Measurements from ENCODE around the gene HDAC4. TPM values are rescaled to one million over a fixed set of nuclear protein-coding genes. Genes with fewer than 3 reads are reported as not detected.

Gene HDAC4
- total RNA-seq, 1 donor from 2014 or later: 12.9 TPM

DNA sequence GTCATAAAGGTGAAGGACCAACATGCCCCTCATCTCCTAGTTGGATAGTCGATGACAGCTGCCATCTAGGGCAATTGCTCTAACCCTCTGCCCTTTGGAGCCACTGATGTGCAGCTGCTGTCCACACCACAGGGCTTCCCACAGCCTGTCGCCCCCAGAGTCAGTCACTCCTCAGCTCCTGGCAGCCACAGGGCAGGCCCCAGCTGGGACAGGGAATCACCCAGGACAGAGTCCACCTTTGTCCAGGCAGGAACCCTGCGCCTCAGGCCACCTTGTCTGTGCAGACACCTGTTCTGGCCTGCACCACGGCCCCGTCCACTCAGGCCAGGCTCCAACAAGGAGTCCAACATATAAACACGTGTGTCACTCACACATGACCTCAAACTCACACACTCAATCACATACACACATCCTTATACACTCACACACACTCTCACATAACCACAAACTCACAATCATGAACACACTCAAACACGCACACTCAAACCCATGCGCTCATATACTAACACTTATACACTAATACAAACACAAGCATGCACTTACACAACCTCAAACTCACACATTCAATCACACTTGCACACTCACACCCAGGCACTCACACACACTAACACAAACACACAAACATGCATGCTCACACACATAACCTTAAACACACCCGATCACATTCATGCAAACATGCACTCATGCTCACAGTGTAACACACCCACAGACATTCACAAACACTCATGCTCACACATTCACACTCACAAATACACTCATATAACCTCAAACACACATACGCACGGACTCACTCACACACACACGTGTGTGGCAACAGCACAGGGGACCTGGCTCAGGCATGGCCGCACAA is 29.7 kb downstream of the HDAC4 start:
- no peak for DNase-seq (ENCODE audit: low read depth in 2 of 2)

DNA sequence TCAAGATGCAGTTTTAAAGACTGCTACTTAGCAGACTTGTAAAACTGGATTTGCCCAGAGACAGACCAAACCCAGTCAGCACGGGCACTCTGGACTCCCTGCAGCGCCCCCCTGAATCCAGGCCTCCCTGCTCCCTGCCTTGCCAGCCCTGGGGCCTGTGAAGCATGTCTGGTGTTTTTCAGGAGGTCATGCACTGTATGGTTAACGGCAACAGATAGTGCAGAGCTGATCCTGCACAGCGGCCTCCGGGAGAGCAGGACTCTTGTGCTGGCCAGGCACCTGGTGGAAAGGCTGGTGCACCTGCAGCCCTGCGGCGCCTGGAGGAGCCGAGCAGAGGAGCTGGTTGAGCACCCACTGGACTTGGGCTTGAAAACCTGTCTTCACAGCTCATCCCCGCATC is 30.4 kb downstream of the HDAC4 start:
- no peak for DNase-seq (ENCODE audit: low read depth in 2 of 2)

DNA sequence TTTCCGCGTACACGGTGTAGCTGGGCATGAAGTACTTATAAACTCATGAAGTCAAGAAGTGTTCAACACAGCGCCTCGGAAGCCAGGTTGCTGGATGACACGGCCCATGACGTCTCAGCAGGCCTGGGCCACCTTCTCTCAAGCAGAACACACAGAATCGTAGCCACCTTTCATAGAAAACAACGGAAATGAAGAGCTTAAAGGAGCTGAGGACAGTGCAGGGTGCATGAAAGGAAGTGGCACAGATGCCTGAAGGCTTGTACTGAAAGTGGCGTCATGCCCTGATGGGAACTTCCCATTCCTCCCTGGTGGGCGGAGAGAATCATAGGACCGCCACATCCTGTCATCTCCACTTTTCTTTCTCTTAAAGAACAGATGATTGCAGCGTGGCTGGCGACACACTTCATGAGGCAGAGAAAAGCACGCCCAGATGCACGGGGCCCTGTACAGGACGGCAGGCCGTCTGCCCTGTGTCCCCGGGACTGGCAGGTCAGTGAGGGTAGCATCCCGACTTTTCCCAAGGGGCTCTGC is 31.1 kb downstream of the HDAC4 start:
- DNase-seq (ENCODE audit: low read depth in 2 of 2): no peak

DNA sequence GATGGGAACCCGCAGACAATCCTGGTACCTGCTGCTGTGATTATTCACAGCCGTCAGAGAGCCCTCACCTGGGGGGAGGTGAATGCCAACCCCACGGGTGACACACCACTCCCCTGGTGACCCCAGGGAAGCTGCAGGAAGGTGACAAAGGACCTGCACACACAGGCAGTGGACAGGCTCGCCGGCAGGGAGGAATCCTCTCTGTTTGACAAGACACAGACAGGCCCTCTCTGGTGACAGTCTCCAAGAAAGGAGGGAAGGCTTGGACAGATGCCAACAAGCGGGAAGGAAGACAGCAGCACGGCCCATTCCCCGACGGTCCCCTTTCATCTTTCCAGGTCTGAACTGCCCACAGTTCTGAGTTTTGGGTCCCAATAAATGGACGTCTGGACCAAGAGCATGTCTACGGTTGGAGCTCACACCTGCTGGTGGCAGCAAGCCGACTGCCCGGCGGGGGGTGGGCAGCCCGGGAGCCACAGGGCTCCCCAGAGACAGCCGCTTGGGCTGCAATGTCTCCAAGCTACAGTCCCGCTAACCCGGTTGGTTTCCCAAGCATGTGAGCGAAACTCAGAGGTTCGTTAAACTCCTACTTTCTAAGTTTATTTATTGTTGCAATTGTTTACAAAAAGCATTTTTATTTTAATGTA is 31.8 kb downstream of the HDAC4 start:
- DNase-seq (ENCODE audit: low read depth in 2 of 2): no peak

DNA sequence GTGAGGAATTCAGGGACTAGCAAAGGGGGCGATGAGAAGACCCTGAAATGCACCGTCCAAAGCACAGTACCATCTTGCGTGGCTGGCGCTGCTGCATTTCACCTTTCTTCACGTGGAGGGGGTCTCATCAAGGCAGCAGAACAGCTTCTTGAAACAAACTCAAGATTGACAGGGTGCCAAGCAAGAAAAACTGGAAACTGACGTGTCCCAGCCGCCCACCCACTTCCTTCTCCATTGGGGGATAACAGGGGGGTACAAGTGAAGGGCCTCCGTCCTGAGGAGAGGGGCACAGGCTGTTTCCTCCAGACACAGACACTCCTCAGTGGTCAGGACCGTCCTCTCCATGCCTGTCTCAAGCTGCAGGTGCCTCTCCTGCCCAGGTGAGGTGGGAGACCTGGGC is 32.5 kb downstream of the HDAC4 start:
- DNase-seq (ENCODE audit: low read depth in 2 of 2): no peak

DNA sequence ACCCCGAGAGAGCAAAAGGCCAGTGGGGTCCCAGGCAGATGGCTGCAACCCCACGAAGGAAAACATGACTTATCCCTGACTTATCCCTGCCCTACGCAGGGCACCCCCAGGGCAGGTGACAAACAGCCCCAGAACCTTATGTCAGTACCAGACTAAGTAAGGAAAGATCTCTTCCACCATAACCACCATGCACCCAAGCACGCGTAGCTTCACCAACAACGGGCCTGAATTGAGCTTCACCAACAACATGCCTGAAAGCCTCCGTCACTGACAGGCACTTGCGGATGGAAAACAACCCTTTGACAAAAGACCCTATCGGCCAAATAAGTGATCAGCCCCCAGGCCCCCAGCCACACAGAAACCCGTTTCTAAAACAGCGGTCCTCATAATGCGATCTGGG is 34.1 kb downstream of the HDAC4 start:
- no peak for DNase-seq (ENCODE audit: low read depth in 2 of 2)

DNA sequence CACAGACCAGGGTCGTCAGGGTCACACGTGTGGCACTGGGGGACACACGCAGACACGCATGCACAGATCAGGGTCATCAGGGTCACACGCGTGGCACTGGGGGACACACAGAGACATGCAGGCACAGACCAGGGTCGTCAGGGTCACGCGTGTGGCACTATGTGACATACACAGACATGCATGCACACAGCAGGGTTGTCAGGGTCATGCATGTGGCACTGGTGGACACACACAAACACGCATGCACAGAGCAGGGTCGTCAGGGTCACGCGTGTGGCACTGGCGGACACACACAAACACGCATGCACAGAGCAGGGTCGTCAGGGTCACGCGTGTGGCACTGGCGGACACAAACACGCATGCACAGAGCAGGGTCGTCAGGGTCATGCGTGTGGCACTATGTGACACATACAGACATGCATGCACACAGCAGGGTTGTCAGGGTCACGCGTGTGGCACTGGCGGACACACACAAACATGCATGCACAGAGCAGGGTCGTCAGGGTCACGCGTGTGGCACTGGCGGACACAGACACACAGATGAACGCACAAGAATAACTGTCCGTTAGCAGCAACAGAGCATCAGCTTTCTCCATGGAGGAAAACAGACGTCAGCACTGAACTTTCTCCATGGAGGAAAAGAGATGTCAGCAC is 34.9 kb downstream of the HDAC4 start:
- DNase-seq (ENCODE audit: low read depth in 2 of 2): no peak

DNA sequence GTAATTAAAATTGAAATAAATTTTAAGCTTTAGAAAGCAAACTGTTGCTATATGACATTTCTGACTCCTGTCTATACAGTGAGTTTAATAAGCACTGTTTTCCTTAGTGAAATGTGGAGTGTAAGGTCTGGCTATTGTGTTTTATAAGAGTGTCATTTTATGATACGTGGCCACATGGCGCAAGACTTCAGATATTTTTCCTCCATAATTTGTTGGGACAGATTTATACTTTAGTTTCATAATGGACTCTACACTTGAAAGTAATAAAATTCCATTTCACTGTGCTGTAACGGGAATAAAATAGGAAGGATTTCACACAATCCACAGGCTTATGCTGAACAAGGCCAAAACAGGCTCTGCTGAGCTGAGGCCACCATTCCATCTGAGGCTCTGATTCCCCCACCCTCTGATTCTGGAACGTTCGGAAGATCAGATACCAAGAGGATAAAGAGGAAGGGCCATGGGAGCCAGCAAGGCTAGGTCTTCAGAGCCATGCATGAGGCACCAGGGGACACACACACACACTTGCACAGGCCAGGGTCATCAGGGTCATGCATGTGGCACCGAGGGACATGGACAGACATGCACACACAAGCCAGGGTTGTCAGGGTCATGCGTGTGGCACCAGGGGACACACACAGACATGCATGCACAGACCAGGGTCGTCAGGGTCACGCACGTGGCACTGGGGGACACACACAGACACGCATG is 35.6 kb downstream of the HDAC4 start:
- DNase-seq (ENCODE audit: low read depth in 2 of 2): no peak

DNA sequence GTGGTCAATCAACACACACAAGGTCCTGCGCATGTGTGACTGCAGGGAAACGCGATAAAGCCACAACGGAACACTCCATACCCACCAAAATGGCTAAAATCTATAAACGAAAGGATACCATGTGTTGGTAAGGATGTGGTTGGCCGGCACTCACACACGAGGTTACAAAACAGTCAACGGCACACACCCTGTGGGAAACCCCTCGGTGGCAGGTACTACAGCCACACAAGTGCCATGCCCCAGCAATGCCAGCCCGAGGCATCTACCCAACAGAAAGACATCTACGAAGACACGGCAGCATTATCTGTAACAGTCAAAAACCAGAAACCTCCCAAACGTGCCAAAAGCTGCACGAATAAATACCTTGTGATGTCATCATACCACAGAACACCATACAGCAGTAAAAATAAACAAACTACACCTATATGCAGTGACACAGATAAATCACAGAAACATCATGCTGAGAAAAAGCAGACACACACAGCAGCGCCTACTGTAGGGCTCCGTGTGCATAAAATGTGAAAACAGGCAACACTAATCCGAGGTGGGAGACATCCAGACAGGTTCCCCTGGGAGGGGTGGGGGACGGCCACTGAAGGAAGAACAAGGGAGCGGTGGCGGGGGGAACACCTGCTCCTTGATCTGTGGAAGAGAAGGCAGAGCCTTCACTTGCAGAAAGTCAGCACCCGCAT is 36.7 kb downstream of the HDAC4 start:
- DNase-seq (ENCODE audit: low read depth in 2 of 2): no peak

DNA sequence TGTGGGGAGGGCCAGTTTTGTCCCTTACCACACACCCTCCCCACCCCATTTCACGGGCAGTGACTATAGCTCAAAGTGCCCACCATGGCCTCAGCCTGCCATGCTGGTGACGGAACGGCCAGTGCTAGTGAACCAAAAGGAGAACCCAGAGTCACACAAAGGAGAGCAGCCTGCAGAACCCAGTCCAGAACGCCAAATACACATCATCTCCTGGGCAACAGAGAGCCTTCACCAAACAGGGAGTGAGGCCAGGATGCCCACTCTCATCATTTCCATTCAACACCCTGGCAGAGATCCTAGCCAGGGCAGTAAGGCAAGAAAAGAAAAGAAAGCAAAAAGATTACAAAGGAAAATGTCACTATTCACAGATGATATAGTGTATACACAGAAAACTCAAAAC is 38.3 kb downstream of the HDAC4 start:
- no peak for DNase-seq (ENCODE audit: low read depth in 2 of 2)

DNA sequence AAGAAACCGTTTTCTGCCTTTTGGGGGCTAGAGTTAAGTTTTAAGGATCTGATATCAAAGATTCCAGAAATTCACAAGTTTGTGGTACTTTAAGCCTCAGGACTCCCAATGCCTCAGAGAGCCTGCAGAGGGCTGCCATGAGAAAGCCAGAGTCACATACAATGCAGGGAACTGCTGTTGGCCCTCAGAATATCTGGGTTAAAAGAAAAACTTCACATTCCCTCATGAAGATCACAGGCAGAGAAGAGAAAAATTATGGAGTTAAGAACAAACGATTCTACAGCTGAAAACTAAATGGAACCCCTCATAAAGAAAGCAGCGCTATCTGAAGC is 39.5 kb downstream of the HDAC4 start:
- no peak for DNase-seq (ENCODE audit: low read depth in 2 of 2)

DNA sequence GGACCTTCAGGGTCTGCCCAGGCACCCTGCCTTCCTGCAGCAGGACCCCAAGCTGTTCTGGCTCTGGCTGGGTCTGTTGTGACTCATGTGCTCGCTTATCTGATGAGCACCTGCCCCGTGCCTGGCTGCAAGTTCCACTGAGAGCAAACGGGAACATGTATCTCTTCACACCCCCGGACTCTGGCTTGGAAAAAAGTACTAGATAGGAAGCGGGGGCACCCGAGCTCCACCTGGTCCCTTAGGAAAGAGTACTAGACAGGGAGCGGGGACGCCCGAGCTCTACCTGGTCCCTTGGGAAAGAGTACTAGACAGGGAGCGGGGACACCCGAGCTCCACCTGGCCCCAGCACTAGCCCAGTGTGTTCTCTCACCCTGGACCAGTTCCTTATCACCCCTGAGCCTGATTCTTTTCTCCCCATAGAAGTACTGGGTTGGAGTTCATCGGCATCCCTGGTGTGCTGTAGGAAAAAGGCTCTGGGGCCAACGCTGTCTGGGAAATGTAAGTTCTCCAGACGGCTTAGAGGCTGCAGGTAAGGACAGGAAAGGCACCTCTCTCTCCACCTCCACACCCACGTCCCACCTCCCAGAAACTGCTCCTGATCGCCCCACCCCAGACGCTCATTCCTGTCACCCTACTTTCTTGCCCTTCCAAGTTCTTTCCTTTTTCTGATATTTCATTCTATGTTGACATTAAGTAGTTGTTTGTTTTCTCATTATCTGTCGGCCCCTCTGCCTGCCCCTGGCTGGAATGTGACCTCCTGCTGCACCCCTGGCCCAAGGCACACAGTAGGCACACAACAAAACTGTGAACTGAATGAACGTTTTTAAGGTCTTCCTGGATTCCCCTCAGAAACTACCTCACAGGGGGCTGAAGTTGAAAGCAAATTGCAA is 40.2 kb downstream of the HDAC4 start:
- DNase-seq (ENCODE audit: low read depth in 2 of 2): peak in 1 of 2 donors; percentile 31

DNA sequence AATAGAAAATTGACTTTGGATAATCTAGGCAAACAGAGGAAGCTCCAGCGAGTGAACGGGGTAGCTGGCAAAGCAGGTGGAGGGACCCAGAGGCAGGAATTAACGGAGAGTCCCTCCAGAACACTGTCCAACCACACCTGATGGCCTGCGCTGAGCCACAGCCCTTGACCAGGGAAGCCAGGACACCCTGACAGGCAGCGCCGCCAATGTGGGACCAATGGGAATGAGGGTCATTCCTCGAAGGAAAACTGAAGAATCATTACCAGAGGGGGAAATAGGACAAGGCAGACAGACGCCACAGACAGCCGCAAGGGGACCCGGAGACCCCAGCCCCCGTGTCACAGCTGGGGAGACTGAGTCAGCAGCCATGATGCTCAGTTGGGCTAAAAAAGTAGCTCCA is 40.8 kb downstream of the HDAC4 start:
- DNase-seq (ENCODE audit: low read depth in 2 of 2): no peak

DNA sequence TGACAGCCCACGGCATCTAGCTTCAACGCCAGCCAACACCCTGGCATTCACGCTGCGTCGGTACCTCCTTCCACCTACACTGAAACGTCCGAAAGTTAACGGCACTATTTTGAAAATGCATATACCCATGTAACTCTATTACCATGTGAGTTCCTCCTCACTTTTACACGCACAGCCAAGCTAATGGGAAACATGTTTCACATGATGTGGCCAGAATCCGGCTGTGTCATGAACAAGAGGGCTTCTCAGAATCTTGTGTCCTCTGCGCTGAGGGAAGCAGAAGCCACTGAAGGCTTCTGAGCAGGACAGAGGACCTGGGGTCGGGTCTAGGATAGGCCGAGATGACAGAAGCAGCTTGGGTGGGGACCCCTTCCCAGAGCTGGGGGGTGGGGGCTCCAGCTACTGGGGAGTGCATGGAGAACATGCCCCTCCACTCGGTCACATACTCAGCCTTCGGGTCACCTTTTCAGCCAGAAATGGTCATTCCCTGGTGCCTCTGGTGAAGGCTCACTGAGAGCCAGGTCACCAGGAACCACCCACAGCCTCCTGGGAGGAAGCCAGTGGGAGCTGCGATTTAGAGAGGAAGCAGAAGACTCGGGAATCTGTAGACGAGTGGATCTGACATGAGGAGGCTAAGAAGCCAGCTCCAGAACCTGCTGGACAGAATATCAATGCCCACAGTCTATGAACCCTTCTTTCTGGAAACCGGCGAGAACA is 41.5 kb downstream of the HDAC4 start:
- no peak for DNase-seq (ENCODE audit: low read depth in 2 of 2)

DNA sequence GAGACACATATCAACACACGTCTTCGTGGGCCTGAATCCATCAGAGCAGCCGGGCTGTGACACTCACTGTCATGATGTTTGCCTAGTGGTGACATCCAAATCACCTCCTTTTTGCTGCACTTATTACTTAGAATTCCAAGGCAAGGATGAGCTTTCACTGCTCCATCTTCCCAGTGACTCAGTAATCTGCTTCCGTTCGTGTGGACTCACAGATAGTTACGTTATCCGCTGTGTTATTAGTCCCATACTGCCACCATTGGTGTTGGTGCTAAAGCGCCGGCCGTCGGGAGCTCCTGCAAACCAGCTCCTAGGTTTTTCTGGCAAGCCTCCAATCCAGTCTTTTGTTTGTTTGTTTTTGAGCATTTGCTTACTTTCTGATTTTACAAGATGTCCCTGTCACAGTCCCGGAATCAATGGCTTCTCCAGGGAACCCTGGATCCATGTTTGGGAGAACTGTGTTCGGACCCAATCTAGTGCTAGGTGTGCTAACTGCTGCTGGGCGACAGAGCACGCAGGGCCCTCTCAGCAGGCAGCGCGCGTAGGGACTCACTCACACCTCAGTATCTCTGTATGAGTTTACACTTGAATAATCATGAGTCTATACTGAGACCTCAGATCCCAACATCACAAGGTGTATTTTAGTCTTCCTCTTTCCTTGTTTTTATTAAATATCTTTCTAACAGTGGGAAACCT is 42.6 kb downstream of the HDAC4 start:
- no peak for DNase-seq (ENCODE audit: low read depth in 2 of 2)

DNA sequence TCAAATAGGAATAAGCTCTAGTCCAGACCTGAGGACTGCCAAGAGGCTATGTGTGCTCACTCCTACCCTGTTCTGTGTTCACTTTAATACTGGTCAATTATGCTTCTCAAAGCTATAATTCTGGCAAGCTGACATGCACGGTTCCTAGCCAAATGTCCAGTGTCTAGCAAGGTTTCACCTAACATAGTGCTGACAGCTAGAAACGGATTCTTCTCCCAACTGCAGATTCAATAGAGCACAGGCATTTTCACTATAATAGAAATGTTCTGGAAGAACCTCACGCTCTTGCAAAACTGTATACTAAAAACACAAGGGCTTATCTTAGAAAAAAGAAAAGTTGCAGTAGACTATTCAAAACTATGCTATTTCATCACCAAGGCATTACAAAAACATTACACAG is 45.1 kb downstream of the HDAC4 start:
- DNase-seq (ENCODE audit: low read depth in 2 of 2): no peak

DNA sequence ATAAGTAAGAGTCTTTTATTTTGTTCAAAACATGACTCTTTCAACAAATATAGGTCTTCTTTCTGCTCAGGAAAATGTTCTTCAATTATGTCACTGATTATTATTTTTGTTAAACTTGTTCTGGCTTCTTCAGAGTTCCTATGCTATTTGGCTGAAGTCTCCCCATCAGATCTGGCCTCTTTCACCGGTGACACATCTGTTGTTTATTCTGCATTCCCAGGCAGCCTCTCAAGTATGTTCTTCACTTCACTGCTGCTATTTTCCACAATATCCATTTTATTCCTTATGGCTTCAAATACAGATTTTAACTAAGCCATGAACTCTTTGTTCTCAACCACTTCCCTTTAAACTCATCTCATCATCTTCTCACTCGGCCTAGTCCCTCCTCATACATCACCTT is 45.7 kb downstream of the HDAC4 start:
- DNase-seq (ENCODE audit: low read depth in 2 of 2): no peak

DNA sequence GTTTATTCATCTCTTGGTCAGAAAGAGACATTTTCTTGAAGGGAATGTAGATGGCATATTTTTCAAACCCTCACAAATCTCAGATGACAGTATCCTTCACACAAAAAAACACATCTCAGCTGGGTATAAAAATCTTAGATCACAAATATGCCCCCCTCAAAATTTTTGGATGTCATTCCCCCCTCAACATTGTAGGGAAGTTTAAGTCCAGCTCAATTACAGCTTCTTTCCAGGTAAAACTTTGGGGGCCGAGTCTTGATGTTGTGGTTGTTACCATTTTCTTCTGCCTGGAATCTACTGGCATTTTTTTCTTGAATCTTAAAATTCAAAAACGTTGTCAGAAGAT is 46.1 kb downstream of the HDAC4 start:
- no peak for DNase-seq (ENCODE audit: low read depth in 2 of 2)

DNA sequence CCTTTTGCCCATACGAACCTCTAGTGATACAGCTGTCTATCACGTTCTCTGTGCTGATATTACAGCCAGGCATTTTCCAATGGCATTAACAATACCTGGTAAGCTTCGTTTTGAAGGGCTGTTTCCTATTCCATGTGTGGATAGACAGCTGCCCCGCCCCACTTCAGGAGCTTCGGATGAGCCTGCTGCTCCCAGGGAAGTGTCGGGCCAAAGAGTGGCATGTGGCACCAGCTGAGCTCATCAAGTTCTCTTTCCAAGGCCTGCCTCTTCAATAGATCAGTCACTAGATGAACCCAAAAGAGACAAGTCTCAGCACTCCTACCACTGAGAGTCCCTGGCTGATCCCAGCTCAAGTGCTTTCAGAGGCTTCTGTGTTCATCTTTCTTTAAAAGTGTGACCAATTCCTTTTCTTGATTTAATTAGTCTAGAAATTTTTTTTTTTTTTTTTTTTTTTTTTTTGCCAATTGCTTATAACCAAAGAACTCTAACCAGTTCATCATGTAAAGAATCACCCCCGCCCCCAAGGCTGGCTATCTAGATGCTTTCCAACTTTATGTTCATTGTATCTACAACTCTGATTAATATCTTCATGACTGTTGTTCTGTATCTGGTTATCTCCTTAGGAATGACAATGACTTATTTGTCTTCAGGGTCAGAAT is 46.6 kb downstream of the HDAC4 start:
- DNase-seq (ENCODE audit: low read depth in 2 of 2): no peak

Data from lung microvascular endothelial cell (primary cell).